CD4-positive, alpha-beta T cell treated with Interferon alpha-2 for 1 hour (primary cell): ENCODE data around the gene PPM1F.

Source experiments
- DNase-seq, 2 donors: peaks; one replicate each; pipeline ENCODE4 v3.0.0-alpha.2; 2020 to 2022

PPM1F gene

GRCh38 chr22:21952586-21953571 is at the start of gene PPM1F:
Gene PPM1F (minus strand): TSS chr22:21952848. CDS start chr22:21946048, 6,800 bp downstream.
- DNase-seq: peak; percentile 87 to 92

- DNase-seq: no peak
Measured at GRCh38 chr22:22001664-22002525, 49.2 kb upstream of the PPM1F start.

- no peak for DNase-seq
Measured at GRCh38 chr22:21998595-21999247, 46.1 kb upstream of the PPM1F start.

- no peak for DNase-seq
Measured at GRCh38 chr22:21996175-21996720, 43.6 kb upstream of the PPM1F start.

- no peak for DNase-seq
Measured at GRCh38 chr22:21995660-21996059, 43.0 kb upstream of the PPM1F start.

- no peak for DNase-seq
Measured at GRCh38 chr22:21994881-21995444, 42.3 kb upstream of the PPM1F start.

- DNase-seq: no peak
Measured at GRCh38 chr22:21992593-21993237, 40.1 kb upstream of the PPM1F start.

GRCh38 chr22:21991774-21992173 is 39.1 kb upstream of the PPM1F start:
- DNase-seq: no peak

- no peak for DNase-seq
Measured at GRCh38 chr22:21991304-21991596, 38.6 kb upstream of the PPM1F start.

- DNase-seq: no peak
Measured at GRCh38 chr22:21990445-21991303, 38.0 kb upstream of the PPM1F start.

GRCh38 chr22:21989049-21989448 is 36.4 kb upstream of the PPM1F start:
- no peak for DNase-seq

GRCh38 chr22:21985214-21985613 is 32.6 kb upstream of the PPM1F start:
- no peak for DNase-seq

GRCh38 chr22:21984793-21985192 is 32.1 kb upstream of the PPM1F start:
- no peak for DNase-seq

- peak; percentile 69 to 83 for DNase-seq
Measured at GRCh38 chr22:21982338-21982965, 29.8 kb upstream of the PPM1F start, which contains the start of gene TOP3B. Gene TOP3B (minus strand): TSS chr22:21982787. CDS start chr22:21975709, 7,078 bp downstream.

- DNase-seq: no peak
Measured at GRCh38 chr22:21981874-21982273, 29.2 kb upstream of the PPM1F start.

GRCh38 chr22:21980547-21980946 is 27.9 kb upstream of the PPM1F start:
- no peak for DNase-seq

- no peak for DNase-seq
Measured at GRCh38 chr22:21978564-21979386, 26.1 kb upstream of the PPM1F start.

GRCh38 chr22:21977814-21978213 is 25.2 kb upstream of the PPM1F start:
- no peak for DNase-seq

GRCh38 chr22:21975854-21976345 is 23.3 kb upstream of the PPM1F start:
- DNase-seq: no peak
